NCI-H526 (cell line): ENCODE results near the gene ICAM5.
"Not testable (repeated sequence)": the region's sequence is repeated elsewhere in the genome, so short reads cannot be mapped to it uniquely, and the experiment has no call there.

ENCODE experiments used
- DNase-seq, 2 experiments: peaks; one replicate each; lab custom pipeline; 2025; lab: John Stamatoyannopoulos, UW

The ICAM5 gene

DNA sequence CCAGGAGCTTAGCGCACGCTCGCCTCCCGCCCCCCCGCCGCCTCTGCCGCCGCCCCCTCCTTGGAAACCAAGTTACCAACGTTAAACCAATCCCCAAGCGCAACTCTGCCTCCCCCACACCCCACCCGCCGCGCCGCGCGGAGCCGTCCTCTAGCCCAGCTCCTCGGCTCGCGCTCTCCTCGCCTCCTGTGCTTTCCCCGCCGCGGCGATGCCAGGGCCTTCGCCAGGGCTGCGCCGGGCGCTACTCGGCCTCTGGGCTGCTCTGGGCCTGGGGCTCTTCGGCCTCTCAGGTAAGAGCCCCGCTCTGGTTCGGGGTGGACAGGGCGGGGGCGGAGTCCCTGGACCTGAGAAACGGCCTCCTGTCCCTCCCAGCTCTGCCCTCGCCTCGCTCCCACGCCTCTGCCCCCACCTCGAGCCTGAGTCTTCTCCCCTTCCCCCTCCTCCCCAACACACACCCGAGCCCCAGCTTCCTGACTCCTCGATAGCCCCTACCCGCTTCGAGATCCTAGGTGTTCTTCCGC, at the start of gene ICAM5:
ICAM5 (plus strand) TSS at position 117 of the 521 bp plus-strand sequence; CDS start at position 209, 92 bp downstream.
- peak in 1 of 2 experiments; percentile 23 for DNase-seq

- DNase-seq, result not testable (repeated sequence)
Observed at GRCh38 chr19:10241826-10242449, 47.8 kb upstream of the ICAM5 start.

DNA sequence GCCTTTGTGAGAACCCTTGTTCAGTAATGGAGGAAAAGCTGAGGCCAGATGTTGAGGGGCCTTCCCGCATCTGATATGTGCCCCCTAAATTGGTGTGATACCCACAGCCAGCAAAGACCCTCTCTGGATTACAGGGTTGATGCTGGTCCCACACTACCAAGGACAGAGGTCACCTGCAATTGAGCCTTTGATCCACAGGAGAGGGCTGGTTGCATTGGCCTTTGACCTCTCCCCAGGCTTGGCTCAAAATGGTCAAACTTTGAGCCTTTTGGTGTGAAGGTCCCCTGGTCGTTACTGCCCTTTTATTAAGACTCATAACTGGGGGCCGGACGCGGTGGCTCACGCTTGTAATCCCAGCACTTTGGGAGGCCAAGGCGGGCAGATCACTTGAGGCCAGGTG, 46.1 kb upstream of the ICAM5 start:
- no peak for DNase-seq

DNA sequence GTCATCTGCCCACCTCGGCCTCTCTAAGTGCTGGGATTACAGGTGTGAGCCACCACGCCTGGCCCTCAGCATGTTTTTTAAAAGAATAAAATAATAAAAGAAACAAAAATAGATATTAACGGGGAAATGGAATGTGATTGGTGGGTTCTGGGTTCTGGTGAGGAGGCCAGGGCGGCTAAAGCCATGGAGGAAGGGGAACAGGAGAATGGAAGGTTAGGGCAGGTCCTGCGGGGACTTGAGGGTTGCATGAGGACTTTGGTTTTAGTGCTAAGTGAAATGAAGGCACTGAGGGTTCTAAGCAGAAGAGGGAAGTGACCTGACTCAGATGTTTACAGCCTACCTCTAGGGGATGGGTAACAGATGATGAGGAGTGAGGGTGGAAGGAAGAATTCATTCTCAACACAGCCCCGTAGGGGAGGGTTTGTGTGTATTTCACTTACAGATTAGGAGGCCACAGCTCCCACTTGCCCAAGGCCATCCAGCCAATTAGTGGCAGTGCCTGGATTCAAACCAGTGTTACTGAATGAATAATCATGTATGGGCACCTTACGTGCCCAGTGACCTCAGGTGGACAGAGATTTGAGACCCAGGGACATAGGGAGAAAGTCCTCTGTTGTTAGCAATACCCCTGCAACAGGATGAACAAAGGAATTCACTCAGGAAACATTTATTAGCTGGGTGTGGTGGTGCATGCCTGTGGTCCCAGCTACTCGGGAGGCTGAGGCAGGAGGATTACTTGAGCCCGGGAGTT, 44.4 kb upstream of the ICAM5 start:
- no peak for DNase-seq

DNA sequence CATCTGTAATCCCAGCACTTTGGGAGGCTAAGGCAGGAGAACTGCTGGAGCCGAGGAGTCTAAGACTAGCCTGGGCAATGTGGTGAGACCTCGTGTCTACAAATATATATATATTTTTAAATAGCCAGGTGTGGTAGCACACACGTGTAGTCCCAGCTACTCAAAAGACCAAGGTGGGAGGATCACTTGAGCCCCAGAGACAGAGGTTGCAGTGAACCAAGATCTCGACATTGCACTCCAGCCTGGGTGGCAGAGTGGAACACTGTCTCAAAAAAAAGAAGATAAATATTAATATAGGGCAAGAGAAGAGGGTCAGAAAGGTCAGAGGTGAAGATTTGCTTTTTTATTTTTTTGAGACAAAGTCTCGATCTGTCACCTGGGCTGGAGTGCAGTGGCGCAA, 43.2 kb upstream of the ICAM5 start:
- no peak for DNase-seq

- DNase-seq, result peak; percentile 96
Observed at GRCh38 chr19:10251792-10252694, 37.7 kb upstream of the ICAM5 start, which contains the start of gene MRPL4. Gene MRPL4 (plus strand): TSS chr19:10252214. CDS start chr19:10252254, 40 bp downstream.

DNA sequence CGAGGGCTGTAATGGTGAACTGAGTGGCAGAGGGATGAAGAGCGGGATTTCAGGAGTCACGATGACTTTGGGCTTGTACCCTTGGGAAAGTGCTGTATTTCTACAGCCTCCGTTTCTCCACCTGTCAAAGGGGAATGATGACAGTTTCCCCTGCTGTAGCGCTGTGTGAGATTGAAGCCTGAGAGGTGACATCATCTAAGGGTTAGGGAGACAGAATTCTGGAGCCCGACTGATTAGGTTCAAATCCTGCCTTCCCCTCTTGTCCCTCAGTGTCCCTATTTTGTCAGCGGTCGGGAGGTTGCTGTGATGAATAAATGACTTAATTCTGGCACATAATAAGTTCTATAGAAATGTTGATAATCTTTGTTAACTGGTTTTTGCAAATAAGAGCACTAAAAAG, 37.0 kb upstream of the ICAM5 start:
- DNase-seq, result no peak

DNA sequence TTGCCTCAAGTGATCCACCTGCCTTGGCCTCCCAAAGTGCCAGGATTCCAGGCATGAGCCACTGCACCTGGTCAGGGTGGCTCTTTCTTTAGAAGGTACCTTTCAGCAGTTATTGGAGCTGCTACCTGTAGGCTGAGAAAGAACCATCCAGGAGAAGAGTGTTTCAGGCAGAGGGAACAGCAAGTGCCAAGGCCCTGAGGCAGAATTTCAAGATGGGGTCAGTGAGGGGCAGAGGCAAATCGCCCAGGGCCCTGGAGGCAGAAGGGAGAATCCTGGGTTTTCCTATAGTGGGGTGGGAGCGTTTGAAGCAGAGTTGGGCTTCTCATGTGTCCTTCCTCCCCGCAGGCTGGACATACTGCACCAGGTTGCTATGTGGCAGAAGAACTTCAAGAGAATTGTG, 35.5 kb upstream of the ICAM5 start:
- DNase-seq, result no peak

DNA sequence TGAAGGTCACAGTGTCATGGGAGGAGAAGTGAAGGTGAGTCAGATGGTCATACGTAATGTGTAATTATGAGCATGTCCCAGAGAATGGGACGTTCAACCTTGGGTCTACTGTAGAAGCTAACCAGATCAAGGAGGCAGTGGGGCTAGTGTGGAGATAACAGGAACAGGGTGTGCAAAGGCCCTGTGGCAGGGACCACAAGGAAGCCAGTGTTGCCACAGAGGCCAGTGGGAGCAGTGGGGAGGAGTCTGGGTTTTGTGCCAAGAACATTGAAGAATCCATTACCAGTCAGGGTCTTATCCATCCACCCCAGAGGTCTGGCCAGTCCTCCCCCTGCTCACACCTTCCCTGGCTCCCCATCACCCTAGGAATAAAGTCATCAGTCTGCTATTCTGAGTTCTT, 34.4 kb upstream of the ICAM5 start:
- no peak for DNase-seq

GRCh38 chr19:10256551-10256950, 33.2 kb upstream of the ICAM5 start:
- DNase-seq, result no peak

DNA sequence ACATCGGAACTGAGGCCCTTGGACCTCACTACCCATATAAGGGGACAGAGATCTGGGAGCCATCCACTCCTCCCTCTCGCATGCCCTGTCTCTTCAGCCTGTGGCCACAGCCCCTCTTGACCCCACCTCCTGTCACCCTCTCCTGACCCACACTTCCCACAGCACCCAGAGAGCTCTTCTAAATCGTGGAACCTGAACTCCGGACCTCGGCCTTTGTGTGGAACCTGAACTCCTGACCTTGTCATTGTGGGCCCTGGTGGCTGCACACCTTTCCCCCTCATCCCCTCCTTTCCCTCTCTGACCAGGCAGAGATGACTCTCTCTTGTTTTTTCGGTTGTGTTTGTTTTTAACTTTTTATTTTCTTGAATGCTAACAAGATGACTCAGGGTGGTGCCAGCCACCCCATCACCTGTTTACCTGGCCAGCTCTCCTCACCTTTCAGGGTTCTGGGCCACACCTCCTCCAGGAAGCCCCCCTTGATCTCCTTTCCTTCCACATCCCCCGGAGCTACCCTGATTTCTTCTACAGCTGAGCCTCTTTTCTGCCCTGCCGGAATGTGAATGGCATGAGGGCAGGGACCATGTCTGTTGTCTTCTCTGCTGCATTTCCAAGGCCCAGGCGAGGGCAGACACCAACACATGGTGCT, 32.7 kb upstream of the ICAM5 start:
- no peak for DNase-seq

GRCh38 chr19:10258080-10258710, 31.6 kb upstream of the ICAM5 start:
- DNase-seq, result no peak

DNA sequence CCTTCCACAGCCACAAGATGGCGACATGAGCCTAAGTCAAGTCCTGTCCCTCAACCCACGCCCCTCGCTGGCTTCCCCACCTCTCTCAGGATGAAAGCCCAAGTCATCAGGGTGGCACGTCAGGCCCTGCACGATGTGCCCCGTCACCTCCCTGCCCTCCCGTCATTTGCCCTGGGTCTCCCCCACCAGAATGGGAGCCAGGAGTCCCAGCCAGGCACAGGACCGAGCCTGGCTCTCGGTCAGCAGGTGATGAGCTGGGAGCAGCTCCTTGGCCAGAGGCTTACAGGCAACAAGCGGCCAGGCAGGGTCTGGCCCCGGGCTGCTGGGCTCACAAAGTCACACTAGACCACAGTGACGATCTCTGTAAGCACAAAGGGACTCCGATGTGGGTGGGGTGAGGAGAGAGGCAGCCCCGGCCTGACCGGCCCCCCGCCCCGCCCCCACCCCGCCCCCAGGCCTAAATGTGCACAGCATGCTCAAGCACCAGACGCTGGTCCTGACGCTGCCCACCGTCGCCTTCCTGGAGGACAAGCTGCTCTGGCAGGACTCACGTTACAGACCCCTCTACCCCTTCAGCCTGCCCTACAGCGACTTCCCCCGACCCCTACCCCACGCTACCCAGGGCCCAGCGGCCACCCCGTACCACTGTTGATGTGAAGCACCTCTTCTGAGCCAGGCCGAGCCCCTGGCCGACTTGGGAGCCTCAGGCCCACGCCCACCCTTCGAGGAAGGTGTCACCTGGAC, 30.4 kb upstream of the ICAM5 start:
- DNase-seq, result peak; percentile 39 to 83

- DNase-seq, result no peak
Observed at GRCh38 chr19:10260141-10260584, 29.6 kb upstream of the ICAM5 start.

GRCh38 chr19:10262771-10263170, 27.0 kb upstream of the ICAM5 start:
- no peak for DNase-seq

DNA sequence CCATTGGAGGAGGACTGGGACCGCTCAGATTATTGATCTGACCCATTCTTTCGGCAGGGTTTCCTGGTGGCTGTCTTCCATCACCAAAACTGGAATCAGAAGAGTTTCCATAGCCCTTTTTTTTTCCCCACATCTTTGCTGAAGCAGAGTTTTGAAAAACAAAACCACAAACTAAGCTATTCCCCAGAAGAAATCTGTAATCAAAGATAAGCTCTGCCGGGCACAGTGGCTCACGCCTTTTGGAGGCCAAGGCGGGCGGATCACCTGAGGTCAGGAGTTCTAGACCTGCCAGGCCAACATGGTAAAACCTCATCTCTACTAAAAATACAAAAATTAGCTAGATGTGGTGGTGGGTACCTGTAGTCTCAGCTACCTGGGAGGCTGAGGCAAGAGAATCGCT, 23.0 kb upstream of the ICAM5 start:
- DNase-seq, result no peak

DNA sequence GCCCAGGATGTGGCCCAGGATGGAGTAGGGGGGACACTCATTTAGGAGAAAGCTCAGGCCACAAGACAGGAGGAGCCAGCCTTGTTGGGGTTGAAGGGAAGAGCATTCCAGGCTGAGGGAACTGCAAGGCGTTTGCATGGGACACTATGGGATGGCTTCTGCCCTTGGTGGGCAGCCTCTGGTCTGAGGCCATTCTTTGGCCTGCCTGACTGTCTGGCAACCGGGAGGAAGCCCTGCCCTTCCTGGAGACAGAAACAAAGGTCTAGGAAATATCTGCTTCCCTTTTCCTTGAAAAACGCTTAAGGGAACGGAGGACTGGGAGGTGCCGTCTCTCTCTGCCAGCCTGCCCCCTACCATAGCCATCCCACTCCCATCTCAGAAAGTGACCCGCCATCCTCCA, 21.7 kb upstream of the ICAM5 start:
- DNase-seq, result no peak

DNA sequence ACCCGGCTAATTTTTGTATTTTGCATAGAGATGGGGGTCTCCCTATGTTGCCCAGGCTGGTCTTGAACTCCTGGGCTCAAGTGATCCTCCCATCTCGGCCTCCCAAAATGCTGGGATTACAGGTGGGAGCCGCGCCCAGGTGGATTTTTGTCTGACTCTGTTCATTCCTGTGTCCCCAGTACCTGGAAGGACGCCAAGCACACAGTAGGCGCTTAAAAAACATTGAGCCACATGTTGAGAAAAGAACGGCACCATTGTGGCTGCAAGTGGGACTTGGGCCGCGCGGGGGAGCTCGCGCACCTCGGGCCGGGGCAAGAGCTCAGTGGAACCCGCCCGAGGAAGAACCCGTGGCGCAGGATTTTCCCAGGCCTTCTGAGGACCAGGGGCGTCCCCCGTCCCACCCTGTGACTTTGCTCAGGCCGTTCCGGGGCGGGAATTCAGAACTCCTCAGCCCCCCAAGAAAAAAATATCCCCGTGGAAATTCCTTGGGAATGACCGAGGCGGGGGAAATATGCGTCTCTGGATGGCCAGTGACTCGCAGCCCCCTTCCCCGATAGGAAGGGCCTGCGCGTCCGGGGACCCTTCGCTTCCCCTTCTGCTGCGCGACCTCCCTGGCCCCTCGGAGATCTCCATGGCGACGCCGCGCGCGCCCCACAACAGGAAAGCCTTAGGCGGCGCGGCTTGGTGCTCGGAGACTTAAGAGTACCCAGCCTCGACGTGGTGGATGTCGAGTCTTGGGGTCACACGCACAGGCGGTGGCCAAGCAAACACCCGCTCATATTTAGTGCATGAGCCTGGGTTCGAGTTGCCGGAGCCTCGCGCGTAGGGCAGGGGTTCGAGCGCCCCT, 20.2 kb upstream of the ICAM5 start:
- DNase-seq, result peak in 1 of 2 experiments; percentile 69

DNA sequence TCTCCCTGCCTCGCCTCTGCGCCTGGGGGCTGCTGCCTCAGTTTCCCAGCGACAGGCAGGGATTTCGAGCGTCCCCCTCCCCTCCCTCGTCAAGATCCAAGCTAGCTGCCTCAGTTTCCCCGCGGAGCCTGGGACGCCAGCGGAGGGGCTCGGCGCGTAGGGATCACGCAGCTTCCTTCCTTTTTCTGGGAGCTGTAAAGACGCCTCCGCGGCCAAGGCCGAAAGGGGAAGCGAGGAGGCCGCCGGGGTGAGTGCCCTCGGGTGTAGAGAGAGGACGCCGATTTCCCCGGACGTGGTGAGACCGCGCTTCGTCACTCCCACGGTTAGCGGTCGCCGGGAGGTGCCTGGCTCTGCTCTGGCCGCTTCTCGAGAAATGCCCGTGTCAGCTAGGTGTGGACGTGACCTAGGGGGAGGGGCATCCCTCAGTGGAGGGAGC, 19.6 kb upstream of the ICAM5 start:
- no peak for DNase-seq
